ENCODE results near the gene SBF2. TPM values are rescaled to one million over a fixed set of nuclear protein-coding genes. Genes with fewer than 3 reads are reported as not detected.

The SBF2 gene
- total RNA-seq, 1 experiment from 2014 or later: 67.9 TPM

GRCh38 chr11:9859554-9860305, 434.3 kb downstream of the SBF2 start:
- in situ Hi-C loops (cut with HindIII; ENCODE audit: low sequenced_read_pairs): no loop called here
- no peak for DNase-seq (ENCODE audit: low spot score)

GRCh38 chr11:9858822-9859221, 435.2 kb downstream of the SBF2 start:
- in situ Hi-C loops (cut with HindIII; ENCODE audit: low sequenced_read_pairs): no loop called here
- DNase-seq (ENCODE audit: low spot score): peak; percentile 38

GRCh38 chr11:9858218-9858617, 435.8 kb downstream of the SBF2 start:
- in situ Hi-C loops (cut with HindIII; ENCODE audit: low sequenced_read_pairs): no loop called here

GRCh38 chr11:9855579-9856287, 438.3 kb downstream of the SBF2 start:
- no peak for DNase-seq (ENCODE audit: low spot score)
- in situ Hi-C loops (cut with HindIII; ENCODE audit: low sequenced_read_pairs): no loop called here

More at GRCh38 chr11:9858218-9858617, 435.8 kb downstream of the SBF2 start:
- DNase-seq (ENCODE audit: low spot score): peak; percentile 17

GRCh38 chr11:9853929-9854552, 440.0 kb downstream of the SBF2 start:
- in situ Hi-C loops (cut with HindIII; ENCODE audit: low sequenced_read_pairs): no loop called here
- DNase-seq (ENCODE audit: low spot score): no peak

GRCh38 chr11:9852465-9852864, 441.6 kb downstream of the SBF2 start:
- in situ Hi-C loops (cut with HindIII; ENCODE audit: low sequenced_read_pairs): no loop called here
- no peak for DNase-seq (ENCODE audit: low spot score)

GRCh38 chr11:9851366-9851765, 442.7 kb downstream of the SBF2 start:
- in situ Hi-C loops (cut with HindIII; ENCODE audit: low sequenced_read_pairs): no loop called here

GRCh38 chr11:9850224-9850895, 443.7 kb downstream of the SBF2 start:
- DNase-seq (ENCODE audit: low spot score): no peak
- in situ Hi-C loops (cut with HindIII; ENCODE audit: low sequenced_read_pairs): no loop called here

More at GRCh38 chr11:9851366-9851765, 442.7 kb downstream of the SBF2 start:
- no peak for DNase-seq (ENCODE audit: low spot score)

GRCh38 chr11:9849389-9849788, 444.6 kb downstream of the SBF2 start:
- in situ Hi-C loops (cut with HindIII; ENCODE audit: low sequenced_read_pairs): loop anchor here (25.0 kb wide), 1 partner anchor 463 kb away; the partner anchor contains the start of gene ADM
- DNase-seq (ENCODE audit: low spot score): no peak

GRCh38 chr11:9847636-9848035, 446.4 kb downstream of the SBF2 start:
- no peak for DNase-seq (ENCODE audit: low spot score)
- in situ Hi-C loops (cut with HindIII; ENCODE audit: low sequenced_read_pairs): loop anchor here (25.0 kb wide), 1 partner anchor 465 kb away; the partner anchor contains the start of gene ADM

GRCh38 chr11:9842923-9843322, 451.1 kb downstream of the SBF2 start:
- no peak for DNase-seq (ENCODE audit: low spot score)
- in situ Hi-C loops (cut with HindIII; ENCODE audit: low sequenced_read_pairs): loop anchor here (25.0 kb wide), 1 partner anchor 469 kb away; the partner anchor contains the start of gene ADM

- no peak for DNase-seq (ENCODE audit: low spot score)
- in situ Hi-C loops (cut with HindIII; ENCODE audit: low sequenced_read_pairs): loop anchor here (25.0 kb wide), 1 partner anchor 472 kb away; the partner anchor contains the start of gene ADM
These were observed 453.5 kb downstream of the SBF2 start for GRCh38 chr11:9840460-9841004.

GRCh38 chr11:9839550-9839949, 454.5 kb downstream of the SBF2 start:
- in situ Hi-C loops (cut with HindIII; ENCODE audit: low sequenced_read_pairs): loop anchor here (25.0 kb wide), 1 partner anchor 473 kb away; the partner anchor contains the start of gene ADM
- DNase-seq (ENCODE audit: low spot score): no peak

- DNase-seq (ENCODE audit: low spot score): no peak
These were observed 455.1 kb downstream of the SBF2 start for GRCh38 chr11:9838961-9839360.

GRCh38 chr11:9838229-9838628, 455.8 kb downstream of the SBF2 start:
- in situ Hi-C loops (cut with HindIII; ENCODE audit: low sequenced_read_pairs): loop anchor here (25.0 kb wide), 1 partner anchor 474 kb away; the partner anchor contains the start of gene ADM
- no peak for DNase-seq (ENCODE audit: low spot score)

More at GRCh38 chr11:9838961-9839360, 455.1 kb downstream of the SBF2 start:
- in situ Hi-C loops (cut with HindIII; ENCODE audit: low sequenced_read_pairs): loop anchor here (25.0 kb wide), 1 partner anchor 473 kb away; the partner anchor contains the start of gene ADM

GRCh38 chr11:9834291-9834690, 459.7 kb downstream of the SBF2 start:
- DNase-seq (ENCODE audit: low spot score): no peak
- in situ Hi-C loops (cut with HindIII; ENCODE audit: low sequenced_read_pairs): loop anchor here (25.0 kb wide), 1 partner anchor 478 kb away; the partner anchor contains the start of gene ADM

GRCh38 chr11:9831122-9831521, 462.9 kb downstream of the SBF2 start:
- no peak for DNase-seq (ENCODE audit: low spot score)
- in situ Hi-C loops (cut with HindIII; ENCODE audit: low sequenced_read_pairs): loop anchor here (25.0 kb wide), 1 partner anchor 481 kb away; the partner anchor contains the start of gene ADM

GRCh38 chr11:9827708-9828107, 466.3 kb downstream of the SBF2 start:
- no peak for DNase-seq (ENCODE audit: low spot score)
- in situ Hi-C loops (cut with HindIII; ENCODE audit: low sequenced_read_pairs): loop anchor here (25.0 kb wide), 1 partner anchor 485 kb away; the partner anchor contains the start of gene ADM
